GM12864 (cell line): Measurements from ENCODE around the gene KANSL1.

Experiments
- DNase-seq: peaks from one replicate; pipeline ENCODE4 v3.0.0-alpha.2; 2011; ENCODE audit warnings: low read depth
- H3K4me3 ChIP-seq: 2 replicates; pipeline ENCODE4 v1.5.1; 2011; ENCODE audit warnings: mild to moderate bottlenecking, low read depth, low read length, control low read depth
- TF ChIP-seq, protein P1 (sequence below): IDR thresholded peaks from 2 replicates; pipeline ENCODE4 v1.5.1; 2011; ENCODE audit warnings: low read depth, mild to moderate bottlenecking, moderate library complexity, low read length, control low read depth, inconsistent platforms; ENCODE audit errors: missing control alignments

The KANSL1 gene

DNA sequence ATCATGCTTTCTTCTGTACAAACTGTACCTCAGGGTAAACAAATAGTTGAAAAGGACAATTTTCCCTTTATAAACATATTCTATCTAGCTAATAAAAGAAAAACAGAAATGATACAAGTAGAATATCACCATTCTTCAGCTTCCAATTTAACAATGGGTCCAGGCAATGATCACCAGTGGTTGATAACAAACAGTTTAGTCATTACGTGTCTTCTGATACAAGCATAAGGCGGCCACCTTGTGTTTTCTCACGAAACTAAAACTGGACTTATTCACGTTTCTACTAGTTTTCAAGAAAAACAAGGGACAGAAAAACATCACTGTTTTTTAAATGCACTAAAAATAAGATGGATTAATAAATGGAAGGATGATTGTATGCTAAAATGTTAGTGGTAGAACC lies 135.9 kb downstream of the KANSL1 start:
- TF ChIP-seq, protein P1, sequence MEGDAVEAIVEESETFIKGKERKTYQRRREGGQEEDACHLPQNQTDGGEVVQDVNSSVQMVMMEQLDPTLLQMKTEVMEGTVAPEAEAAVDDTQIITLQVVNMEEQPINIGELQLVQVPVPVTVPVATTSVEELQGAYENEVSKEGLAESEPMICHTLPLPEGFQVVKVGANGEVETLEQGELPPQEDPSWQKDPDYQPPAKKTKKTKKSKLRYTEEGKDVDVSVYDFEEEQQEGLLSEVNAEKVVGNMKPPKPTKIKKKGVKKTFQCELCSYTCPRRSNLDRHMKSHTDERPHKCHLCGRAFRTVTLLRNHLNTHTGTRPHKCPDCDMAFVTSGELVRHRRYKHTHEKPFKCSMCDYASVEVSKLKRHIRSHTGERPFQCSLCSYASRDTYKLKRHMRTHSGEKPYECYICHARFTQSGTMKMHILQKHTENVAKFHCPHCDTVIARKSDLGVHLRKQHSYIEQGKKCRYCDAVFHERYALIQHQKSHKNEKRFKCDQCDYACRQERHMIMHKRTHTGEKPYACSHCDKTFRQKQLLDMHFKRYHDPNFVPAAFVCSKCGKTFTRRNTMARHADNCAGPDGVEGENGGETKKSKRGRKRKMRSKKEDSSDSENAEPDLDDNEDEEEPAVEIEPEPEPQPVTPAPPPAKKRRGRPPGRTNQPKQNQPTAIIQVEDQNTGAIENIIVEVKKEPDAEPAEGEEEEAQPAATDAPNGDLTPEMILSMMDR = no peak
- H3K4me3 ChIP-seq = no peak overlapping the region
- DNase-seq = no peak

DNA sequence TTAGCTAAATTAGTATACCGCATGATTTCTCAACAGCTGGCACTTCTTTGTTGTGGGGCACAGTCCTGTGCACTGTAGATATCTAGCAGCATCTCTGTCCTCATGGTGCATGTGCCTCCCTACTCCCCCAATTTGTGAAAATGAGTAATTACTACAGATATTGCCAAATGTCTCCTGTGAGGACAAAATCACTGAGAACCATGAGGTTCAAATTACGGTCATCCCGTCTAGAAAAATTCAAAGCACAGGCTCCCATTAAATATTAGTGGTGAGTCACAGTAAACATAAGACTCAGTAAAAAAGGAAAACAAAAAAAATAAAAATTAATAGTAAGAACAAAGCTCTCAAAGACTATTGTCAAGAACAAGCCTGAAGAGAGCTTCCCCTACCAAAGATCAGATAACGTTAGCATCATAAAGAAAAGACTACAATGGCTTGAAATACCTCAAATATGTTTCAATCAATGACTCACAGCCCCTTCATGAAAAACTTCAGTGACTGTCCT lies 136.4 kb downstream of the KANSL1 start:
- no peak for DNase-seq
- TF ChIP-seq, protein P1 = no peak
- no peak overlapping the region for H3K4me3 ChIP-seq

- TF ChIP-seq, protein P1 = no peak
- DNase-seq = no peak
- no peak overlapping the region for H3K4me3 ChIP-seq
These were observed 139.2 kb downstream of the KANSL1 start for GRCh38 chr17:46053911-46054534.

DNA sequence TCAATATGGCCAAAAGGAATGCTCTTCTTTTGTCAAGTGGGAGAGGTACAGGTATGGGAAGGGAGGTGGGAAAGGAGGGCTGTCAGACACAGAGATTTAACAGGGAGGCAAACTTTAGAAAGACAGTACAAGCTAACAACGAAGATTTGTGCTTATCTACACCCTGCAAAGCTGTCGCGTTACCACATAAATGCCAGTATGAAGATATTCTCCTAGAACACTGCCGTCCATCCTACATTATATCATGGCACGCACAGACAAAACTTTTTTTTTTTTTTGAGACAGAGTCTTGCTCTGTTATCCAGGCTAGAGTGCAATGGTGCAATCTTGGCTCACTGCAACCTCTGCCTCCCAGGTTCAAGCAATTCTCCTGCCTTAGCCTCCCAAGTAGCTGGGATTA lies 143.6 kb downstream of the KANSL1 start:
- DNase-seq = no peak
- H3K4me3 ChIP-seq = no peak overlapping the region
- TF ChIP-seq, protein P1 = no peak

DNA sequence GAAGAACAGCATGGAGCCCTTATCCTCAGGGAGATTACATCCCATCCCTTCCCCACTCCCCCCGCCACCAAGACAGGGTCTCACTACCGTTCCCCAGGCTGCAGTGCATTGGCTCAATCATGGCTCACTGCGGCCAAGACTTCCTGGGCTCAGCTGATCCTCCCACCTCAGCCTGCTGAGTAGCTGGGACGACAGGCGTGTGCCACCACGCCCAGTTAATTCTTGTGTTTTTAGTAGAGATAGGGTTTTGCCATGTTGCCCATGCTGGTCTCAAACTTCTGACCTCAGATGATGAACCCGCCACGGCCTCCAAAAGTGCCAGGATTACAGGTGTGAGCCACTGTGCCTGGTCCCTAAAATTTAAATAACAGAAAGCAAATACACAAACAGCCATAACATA lies 145.4 kb downstream of the KANSL1 start:
- H3K4me3 ChIP-seq = no peak overlapping the region
- TF ChIP-seq, protein P1 = no peak
- no peak for DNase-seq

DNA sequence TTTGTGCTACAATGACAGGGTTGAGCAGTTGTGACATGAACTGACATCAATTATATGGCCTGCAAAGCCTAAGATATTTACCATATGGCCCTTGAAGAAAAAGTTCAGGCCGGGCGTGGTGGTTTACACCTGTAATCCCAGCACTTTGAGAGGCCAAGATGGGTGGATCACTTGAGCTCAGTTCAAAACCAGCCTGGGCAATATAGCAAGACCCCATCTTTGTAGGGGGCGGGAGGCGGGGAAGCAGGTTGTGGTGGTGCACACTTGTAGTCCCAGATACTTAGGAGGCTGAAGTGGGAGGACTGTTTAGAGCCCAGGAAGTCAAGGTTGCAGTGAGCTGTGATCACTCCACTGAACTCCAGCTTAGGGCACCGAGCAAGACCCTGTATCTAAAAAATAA lies 145.8 kb downstream of the KANSL1 start:
- no peak for DNase-seq
- H3K4me3 ChIP-seq = no peak overlapping the region
- TF ChIP-seq, protein P1 = no peak

DNA sequence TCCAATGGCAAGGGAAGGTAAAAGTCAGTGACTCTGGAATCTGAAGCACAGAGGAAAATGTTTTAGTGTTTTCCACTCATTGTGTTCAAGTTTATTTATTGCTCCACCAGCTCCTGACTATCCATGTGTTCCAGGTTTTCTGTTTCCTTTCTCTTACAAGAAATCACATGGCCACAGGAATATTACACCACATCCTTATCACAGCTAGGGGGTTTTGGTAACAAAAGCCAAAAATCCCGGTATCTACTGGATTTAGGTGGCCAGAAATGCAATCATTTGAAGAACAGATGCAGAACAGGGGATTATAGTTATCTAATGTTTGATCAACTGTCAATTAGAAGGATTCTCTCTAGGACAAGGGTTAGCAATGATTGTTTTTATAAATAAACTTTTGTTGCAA lies 146.3 kb downstream of the KANSL1 start:
- DNase-seq = no peak
- H3K4me3 ChIP-seq = no peak overlapping the region
- TF ChIP-seq, protein P1 = no peak
